Limb (tissue), 2 donors: ENCODE results near the gene AHRR.
A peak's percentile ranks its signal among the peaks of the same experiment; 100 is the strongest.
"Not testable (repeated sequence)": the region's sequence is repeated elsewhere in the genome, so short reads cannot be mapped to it uniquely, and the experiment has no call there.

ENCODE experiments used
- DNase-seq, 2 donors: peaks; one replicate each; pipeline ENCODE4 v3.0.0-alpha.2; 2016; ENCODE audit errors: extremely low spot score in 2 of 2

Gene AHRR

GRCh38 chr5:364497-364896, 43.0 kb downstream of the AHRR start:
- no peak for DNase-seq

- no peak for DNase-seq
Observed at GRCh38 chr5:366541-367357, 45.2 kb downstream of the AHRR start.

- DNase-seq = peak in 1 of 2 donors; percentile 8
Observed at GRCh38 chr5:367358-368130, 46.0 kb downstream of the AHRR start.

GRCh38 chr5:368183-369084, 46.9 kb downstream of the AHRR start:
- DNase-seq = peak in 1 of 2 donors; percentile 21

- peak in 1 of 2 donors; percentile 19 for DNase-seq
Observed at GRCh38 chr5:369151-369868, 47.8 kb downstream of the AHRR start.

- DNase-seq = not testable (repeated sequence)
Observed at GRCh38 chr5:369869-370236, 48.3 kb downstream of the AHRR start.

GRCh38 chr5:370311-370958, 48.9 kb downstream of the AHRR start:
- peak in 1 of 2 donors; percentile 13 for DNase-seq

GRCh38 chr5:370959-371810, 49.7 kb downstream of the AHRR start:
- DNase-seq = peak in 1 of 2 donors; percentile 21

- DNase-seq = peak in 1 of 2 donors; percentile 20
Observed at GRCh38 chr5:371811-372555, 50.5 kb downstream of the AHRR start.

- no peak for DNase-seq
Observed at GRCh38 chr5:372556-372995, 51.1 kb downstream of the AHRR start.

- DNase-seq = peak in 1 of 2 donors; percentile 38
Observed at GRCh38 chr5:372996-373709, 51.6 kb downstream of the AHRR start.

- peak; percentile 15 to 80 for DNase-seq
Observed at GRCh38 chr5:373710-374602, 52.4 kb downstream of the AHRR start.

- DNase-seq = peak in 1 of 2 donors; percentile 23
Observed at GRCh38 chr5:374631-375335, 53.3 kb downstream of the AHRR start.

GRCh38 chr5:375336-375920, 53.9 kb downstream of the AHRR start:
- peak in 1 of 2 donors; percentile 22 for DNase-seq

- DNase-seq = peak in 1 of 2 donors; percentile 33
Observed at GRCh38 chr5:375921-376798, 54.6 kb downstream of the AHRR start.
